HG02981 (cell line): ENCODE data around the gene PCDHGA3.
"Not testable (repeated sequence)": the region's sequence is repeated elsewhere in the genome, so short reads cannot be mapped to it uniquely, and the experiment has no call there.

ENCODE experiments used
- ATAC-seq: cut with Tn5 transposase; IDR thresholded peaks from one replicate; pipeline ENCODE4 v1.9.1; 2021; ENCODE audit warnings: mild to moderate bottlenecking, moderate library complexity; ENCODE audit not compliant: unreplicated experiment

Gene PCDHGA3

GRCh38 chr5:141343242-141343952 is at the start of gene PCDHGA3:
Gene PCDHGA3, plus strand, starts transcription at chr5:141343829. Its CDS starts 205 bp downstream, at chr5:141344034.
- ATAC-seq: no peak

DNA sequence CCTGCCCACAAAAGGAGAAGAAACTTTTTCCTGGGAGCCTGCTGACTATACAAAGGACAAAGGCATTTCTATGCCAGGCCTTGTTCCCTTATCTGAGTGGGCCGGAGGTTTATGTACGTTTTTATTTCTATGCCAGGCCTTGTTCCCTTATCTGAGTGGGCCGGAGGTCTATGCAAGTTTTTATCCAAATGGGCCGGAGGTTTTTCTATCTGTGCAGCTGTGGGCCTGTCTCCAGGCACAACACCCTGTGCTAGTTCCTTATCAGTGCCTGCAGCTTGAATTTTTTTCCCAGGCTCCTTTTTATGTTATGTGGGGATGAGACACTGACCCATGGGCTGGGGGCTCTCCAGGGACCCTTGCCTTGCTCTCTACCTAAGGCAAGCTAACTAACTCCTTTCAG is 45.3 kb upstream of the PCDHGA3 start:
- ATAC-seq: no peak

DNA sequence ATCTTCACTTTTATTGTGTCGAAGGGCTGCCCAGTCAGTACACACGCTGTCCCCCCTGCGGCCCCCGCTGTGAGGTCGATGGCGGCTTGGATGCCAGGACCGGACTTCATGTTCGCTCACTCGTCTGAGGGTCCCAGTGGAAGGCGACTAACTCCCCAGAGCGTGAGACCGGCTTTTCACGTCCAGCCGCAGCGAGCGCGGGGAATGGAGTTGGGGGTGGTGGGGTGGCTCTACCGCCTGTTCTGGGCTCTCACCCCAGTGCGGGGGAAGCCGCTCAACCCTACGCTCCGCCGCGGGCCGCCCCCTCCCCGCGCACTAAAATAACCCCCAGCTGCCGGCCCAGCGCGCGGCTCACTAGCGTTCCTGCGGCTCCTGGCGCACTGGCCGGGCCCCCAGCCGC is 39.9 kb upstream of the PCDHGA3 start, which contains the start of gene SLC25A2:
TSS of gene SLC25A2 (minus strand) at position 294 of the 400 bp plus-strand sequence. CDS start at position 110, 184 bp downstream.
- ATAC-seq: no peak

- ATAC-seq: no peak
These were observed 37.0 kb upstream of the PCDHGA3 start for GRCh38 chr5:141306630-141307029.

DNA sequence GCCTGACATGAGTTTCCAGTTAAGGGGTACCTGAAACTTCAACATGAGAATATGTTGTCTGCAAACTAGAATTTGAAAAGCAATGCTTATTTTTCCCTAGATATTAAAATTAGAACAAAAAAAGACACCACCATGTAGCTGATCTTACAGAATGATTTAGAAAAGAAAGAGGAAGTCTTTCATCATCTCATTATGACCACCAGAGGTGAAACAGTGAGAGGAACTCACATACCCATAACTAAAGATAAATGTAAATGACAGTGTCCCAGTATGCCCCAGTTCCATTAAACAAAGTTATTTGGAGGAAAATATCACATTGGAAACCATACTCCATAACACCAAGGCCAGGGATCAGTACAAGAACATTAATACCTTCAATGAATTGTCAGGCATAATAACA is 29.9 kb upstream of the PCDHGA3 start:
- ATAC-seq: no peak

- ATAC-seq: not testable (repeated sequence)
These were observed 26.7 kb upstream of the PCDHGA3 start for GRCh38 chr5:141316963-141317362.

GRCh38 chr5:141319202-141319601 is 24.4 kb upstream of the PCDHGA3 start:
- ATAC-seq: no peak

GRCh38 chr5:141319699-141320098 is 23.9 kb upstream of the PCDHGA3 start:
- ATAC-seq: no peak

DNA sequence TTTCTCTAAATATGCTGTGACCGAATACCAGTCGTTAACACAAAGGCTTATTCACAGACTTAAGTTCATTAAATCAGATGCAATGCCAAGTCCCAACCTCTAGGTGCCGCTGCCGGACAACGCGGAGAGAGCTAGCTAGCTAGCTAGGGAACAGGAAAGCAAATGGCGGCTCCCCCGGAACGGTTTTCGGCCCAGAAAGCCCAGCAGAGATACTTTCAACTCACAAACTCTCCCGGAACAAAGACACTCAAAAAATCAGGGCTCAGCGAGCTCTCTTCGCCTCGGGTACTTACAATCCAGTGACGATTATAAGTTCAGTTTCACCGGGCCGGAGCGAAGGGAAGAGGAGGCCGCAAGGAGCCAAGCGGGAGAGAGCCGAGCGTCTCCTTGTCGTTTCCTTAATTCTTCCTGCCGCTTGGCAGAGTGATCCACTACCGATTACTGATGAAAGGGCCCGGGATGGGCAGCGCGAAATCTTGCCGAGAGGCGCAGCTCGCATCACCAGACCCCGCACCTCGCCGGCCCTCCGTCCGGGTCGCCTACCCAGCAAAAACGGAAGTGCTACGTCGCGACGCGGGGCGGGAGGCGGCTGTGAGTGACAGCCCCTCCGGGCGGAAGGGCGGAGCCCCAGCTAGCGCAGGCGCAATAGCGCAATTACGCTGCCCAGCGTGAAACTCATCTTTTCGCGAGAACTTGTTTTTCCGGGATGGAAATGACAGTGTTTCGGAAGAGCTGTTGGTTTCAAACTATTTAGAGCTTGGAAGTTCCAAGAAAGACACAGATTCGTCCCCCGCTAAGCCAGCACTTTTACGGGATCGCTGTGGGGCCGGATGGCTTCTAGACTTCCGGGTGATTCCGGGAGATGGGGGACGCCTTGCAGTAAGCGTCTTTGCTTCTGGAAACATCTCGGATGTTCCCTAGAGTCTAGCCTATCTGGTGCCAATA is 23.1 kb upstream of the PCDHGA3 start, which contains the start of gene TAF7:
TSS of gene TAF7 (minus strand) at position 560 of the 945 bp plus-strand sequence. CDS start 740 bp downstream, outside the sequence.
- ATAC-seq: peak; percentile 93

DNA sequence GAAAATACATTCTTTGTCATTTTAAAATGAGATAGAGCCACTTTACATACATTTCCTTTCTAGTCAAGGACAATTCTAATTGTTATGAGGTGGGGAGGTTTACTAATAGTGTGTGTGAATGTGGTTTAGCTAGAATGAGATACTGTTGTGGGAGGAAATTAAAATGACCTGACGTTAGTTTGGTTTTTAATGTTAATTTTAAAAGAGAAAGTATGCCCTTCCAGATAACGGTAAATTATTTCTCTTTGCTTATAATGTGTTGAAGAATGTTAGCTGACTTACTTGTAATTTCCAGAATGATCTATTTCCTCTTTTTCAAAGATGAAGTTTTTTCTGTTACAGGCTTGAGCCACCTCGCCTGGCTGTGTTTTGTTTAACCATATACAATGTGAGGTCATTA is 21.4 kb upstream of the PCDHGA3 start:
- no peak for ATAC-seq

DNA sequence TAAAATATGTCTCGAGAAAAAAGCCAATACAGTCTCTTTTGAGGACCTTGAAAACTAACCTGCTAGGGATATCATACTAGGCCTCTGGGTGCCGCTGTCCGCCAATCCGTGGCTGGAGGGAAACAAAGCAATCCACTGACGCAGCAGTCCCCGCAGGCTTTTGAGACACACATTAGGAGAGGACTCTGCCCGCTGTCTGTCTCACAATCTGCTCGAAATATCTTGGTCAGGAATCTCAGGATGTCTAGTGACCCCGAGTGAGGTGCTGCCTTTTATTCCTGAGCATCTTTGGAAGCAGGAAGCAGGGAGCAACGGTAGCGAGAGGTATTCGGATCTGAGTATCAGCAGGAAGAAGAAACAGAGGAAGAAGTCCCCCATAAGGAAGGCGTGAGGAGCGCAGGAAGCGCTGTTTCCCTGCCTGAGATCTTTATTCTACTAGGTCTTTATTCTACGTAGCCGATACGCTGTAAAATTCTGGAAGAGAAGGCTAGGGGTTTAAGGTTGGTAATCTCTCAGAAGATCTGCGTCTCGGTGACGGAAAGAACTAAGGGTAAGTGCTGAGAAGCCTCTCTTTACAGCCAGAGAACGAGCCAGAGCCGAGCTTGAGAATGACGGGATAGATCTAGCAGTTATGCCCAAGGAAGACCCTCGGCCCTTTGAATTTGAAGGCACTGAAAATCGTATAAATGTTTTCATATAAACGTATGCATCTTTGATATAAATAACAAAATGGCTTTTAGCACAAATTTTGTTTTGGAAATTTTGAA is 17.4 kb upstream of the PCDHGA3 start:
- peak; percentile 81 for ATAC-seq

DNA sequence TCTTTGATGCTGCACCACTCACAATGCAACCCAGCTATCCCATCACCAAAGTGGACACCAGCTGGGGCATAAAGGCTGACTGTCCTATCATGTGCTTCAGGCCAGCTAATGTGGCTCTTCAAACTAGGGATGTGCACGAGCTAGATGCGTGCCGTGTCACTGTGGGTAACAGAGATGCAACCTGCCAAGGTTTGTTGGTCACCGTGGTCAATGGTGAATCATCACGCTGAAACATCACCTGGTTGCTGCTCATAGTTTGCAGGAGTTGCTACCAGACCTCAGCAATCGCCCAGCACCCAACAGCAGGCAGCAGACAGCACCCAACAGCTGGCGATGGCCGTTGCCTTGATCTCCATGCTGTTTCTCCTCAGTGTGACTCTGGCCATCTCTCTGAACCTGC is 15.4 kb upstream of the PCDHGA3 start:
- no peak for ATAC-seq

- no peak for ATAC-seq
These were observed 13.1 kb upstream of the PCDHGA3 start, which contains the start of gene PCDHGA1 for GRCh38 chr5:141330299-141331080. Gene PCDHGA1, plus strand, starts transcription at chr5:141330514.

DNA sequence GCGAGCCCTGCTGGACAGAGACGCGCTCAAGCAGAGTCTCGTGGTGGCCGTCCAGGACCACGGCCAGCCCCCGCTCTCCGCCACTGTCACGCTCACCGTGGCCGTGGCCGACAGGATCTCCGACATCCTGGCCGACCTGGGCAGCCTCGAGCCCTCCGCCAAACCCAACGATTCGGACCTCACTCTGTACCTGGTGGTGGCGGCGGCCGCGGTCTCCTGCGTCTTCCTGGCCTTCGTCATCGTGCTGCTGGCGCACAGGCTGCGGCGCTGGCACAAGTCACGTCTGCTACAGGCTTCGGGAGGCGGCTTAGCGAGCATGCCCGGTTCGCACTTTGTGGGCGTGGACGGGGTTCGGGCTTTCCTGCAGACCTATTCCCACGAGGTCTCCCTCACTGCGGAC is 11.1 kb upstream of the PCDHGA3 start:
- ATAC-seq: not testable (repeated sequence)

GRCh38 chr5:141338538-141339306 is 4.9 kb upstream of the PCDHGA3 start, which contains the start of gene PCDHGA2:
Gene PCDHGA2, plus strand, starts transcription at chr5:141338760.
- ATAC-seq: no peak

DNA sequence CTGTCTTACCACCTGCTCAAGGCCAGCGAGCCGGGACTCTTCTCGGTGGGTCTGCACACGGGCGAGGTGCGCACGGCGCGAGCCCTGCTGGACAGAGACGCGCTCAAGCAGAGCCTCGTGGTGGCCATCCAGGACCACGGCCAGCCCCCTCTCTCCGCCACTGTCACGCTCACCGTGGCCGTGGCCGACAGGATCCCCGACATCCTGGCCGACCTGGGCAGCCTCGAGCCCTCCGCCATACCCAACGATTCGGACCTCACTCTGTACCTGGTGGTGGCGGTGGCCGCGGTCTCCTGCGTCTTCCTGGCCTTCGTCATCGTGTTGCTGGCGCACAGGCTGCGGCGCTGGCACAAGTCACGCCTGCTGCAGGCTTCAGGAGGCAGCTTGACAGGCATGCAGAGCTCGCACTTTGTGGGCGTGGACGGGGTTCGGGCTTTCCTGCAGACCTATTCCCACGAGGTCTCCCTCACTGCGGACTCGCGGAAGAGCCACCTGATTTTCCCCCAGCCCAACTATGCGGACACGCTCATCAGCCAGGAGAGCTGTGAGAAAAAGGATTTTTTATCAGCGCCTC is 2.8 kb upstream of the PCDHGA3 start:
- not testable (repeated sequence) for ATAC-seq

DNA sequence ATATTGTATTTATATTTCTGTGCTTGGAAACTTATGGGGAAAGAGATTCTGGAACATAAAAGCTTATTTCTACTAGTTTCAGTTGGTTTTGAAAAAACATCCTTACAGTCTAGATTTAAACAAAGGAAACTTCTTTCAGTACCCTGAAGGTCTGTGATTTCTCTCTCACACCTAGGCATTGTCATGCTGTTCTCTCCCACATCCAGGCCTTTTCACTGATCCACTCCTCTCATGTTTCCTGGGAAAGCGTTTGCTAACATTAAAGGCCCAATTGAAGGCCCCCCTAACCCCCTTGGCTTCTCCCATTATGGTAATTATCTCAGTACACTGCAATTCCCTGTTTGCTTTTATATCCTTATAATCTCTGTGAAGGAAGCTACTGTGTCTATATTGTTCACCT is 856 bp upstream of the PCDHGA3 start:
- no peak for ATAC-seq

DNA sequence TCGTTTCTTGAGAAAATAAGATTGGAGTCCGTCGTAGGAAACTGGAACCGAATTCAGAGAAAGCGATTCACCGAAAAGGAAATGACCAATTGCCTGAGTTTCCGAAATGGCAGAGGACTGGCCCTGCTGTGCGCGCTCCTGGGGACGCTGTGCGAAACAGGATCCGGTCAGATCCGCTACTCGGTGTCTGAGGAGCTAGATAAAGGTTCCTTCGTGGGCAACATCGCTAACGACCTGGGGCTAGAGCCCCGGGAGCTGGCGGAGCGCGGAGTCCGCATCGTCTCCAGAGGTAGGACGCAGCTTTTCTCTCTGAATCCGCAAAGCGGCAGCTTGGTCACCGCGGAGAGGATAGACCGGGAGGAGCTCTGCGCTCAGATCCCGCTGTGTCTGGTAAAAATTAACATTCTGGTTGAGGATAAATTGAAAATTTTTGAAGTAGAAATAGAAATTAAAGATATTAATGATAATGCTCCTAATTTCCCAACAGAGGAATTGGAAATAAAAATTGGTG is 379 bp downstream of the PCDHGA3 start:
- ATAC-seq: no peak

DNA sequence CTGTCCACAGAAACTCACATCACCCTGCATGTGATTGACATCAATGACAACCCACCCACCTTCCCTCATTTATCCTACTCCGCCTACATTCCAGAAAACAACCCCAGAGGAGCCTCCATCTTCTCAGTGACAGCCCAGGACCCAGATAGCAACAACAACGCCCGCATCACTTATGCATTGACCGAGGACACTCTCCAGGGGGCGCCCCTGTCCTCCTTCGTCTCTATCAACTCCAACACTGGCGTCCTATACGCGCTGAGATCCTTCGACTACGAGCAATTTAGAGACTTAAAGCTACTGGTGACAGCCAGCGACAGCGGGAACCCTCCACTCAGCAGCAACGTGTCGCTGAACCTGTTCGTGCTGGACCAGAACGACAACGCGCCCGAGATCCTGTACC is 1.7 kb downstream of the PCDHGA3 start:
- ATAC-seq: no peak
